ENCODE measurements around the gene DNASE1L3. TPM values are rescaled to one million over a fixed set of nuclear protein-coding genes. Genes with fewer than 3 reads are reported as not detected.
A peak's percentile ranks its signal among the peaks of the same experiment; 100 is the strongest.

The DNASE1L3 gene
- total and polyA plus RNA-seq, 2 of the 13 experiments (the other 11 are each of a cell fraction or from before 2014, with no cell fraction given) = 0.86 to 1.7 TPM

DNA sequence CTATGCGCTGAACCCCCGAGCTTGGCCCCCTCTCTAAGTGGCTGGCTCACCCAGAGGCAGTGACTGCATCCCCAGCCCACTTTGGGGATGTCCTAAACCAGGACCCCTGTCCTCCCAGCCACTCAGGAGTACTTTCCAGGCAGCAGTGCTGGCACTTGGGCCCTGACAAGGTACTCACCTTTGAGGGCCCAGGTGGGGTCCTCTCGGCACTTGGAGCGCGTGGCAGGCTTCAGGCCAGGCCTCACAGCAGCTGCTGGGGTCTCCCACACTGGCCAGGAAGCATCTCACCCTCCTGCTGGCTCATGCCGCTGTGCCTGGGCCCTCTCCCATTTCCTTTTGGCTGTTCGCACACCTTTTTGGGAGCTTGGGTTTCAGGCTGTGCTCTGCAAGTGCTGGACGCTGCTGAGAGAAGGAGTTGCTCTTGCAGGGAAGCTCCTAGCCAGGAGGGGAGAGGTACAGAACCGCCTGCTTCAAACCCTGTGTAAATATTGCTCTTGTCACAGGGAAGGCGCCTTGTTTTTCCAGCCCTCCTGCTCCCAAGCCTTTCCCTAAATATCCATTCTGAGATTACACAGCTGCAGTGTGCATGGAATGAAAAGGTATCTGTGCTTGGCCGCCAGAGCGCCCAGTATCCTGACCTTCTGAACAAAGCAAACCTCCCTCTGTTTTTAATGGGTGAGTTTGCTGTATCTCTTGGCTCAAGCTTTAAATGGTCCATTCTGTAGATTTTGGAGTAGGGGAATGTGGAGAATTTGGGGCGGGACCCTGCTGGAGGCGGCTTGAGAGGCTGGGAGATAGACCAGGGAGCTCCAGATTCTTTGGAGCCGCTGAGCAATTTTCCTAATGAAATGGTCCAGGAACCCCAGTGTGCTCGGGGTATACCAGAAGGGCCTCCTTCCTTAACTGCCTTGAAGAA, 45.6 kb downstream of the DNASE1L3 start (continued):
- TF ChIP-seq SALL1 (CRISPR knock-in tag; IDR thresholded peaks at IDR 0.05) (0 out of 2 replicates have a peak, but pooled peaks have one; percentile 9), HDAC2 (CRISPR knock-in tag; IDR thresholded peaks at IDR 0.05) (0 out of 2 replicates have a peak, but pooled peaks have one; percentile 14)
- TF ChIP-seq, protein P1, sequence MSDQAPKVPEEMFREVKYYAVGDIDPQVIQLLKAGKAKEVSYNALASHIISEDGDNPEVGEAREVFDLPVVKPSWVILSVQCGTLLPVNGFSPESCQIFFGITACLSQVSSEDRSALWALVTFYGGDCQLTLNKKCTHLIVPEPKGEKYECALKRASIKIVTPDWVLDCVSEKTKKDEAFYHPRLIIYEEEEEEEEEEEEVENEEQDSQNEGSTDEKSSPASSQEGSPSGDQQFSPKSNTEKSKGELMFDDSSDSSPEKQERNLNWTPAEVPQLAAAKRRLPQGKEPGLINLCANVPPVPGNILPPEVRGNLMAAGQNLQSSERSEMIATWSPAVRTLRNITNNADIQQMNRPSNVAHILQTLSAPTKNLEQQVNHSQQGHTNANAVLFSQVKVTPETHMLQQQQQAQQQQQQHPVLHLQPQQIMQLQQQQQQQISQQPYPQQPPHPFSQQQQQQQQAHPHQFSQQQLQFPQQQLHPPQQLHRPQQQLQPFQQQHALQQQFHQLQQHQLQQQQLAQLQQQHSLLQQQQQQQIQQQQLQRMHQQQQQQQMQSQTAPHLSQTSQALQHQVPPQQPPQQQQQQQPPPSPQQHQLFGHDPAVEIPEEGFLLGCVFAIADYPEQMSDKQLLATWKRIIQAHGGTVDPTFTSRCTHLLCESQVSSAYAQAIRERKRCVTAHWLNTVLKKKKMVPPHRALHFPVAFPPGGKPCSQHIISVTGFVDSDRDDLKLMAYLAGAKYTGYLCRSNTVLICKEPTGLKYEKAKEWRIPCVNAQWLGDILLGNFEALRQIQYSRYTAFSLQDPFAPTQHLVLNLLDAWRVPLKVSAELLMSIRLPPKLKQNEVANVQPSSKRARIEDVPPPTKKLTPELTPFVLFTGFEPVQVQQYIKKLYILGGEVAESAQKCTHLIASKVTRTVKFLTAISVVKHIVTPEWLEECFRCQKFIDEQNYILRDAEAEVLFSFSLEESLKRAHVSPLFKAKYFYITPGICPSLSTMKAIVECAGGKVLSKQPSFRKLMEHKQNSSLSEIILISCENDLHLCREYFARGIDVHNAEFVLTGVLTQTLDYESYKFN (CRISPR knock-in tag; conservative IDR thresholded peaks at IDR 0.05) = 0 out of 2 replicates have a peak, but pooled peaks have one; percentile 19

GRCh38 chr3:58164199-58164879, 46.4 kb downstream of the DNASE1L3 start:
- intact Hi-C loops (cut with micrococcal nuclease; ENCODE audit: unreplicated experiment) = no loop called here
- H3K9ac ChIP-seq (ENCODE audit: insufficient read depth, low read depth, low read length) = no peak overlapping the region
- DNase-seq (ENCODE audit: low spot score) = no peak
- 0 out of 4 replicates have a peak, but pooled peaks of 1 of the 2 experiments have one; percentile 22 for TF ChIP-seq POLR2A (IDR thresholded peaks at IDR 0.05; ENCODE audit: insufficient read depth in 1 of 2, low read depth in 2 of 2, low read length in 2 of 2)
- TF ChIP-seq HOXA3 (CRISPR knock-in tag; IDR thresholded peaks at IDR 0.05) = peak; percentile 62
- TF ChIP-seq, protein P2, sequence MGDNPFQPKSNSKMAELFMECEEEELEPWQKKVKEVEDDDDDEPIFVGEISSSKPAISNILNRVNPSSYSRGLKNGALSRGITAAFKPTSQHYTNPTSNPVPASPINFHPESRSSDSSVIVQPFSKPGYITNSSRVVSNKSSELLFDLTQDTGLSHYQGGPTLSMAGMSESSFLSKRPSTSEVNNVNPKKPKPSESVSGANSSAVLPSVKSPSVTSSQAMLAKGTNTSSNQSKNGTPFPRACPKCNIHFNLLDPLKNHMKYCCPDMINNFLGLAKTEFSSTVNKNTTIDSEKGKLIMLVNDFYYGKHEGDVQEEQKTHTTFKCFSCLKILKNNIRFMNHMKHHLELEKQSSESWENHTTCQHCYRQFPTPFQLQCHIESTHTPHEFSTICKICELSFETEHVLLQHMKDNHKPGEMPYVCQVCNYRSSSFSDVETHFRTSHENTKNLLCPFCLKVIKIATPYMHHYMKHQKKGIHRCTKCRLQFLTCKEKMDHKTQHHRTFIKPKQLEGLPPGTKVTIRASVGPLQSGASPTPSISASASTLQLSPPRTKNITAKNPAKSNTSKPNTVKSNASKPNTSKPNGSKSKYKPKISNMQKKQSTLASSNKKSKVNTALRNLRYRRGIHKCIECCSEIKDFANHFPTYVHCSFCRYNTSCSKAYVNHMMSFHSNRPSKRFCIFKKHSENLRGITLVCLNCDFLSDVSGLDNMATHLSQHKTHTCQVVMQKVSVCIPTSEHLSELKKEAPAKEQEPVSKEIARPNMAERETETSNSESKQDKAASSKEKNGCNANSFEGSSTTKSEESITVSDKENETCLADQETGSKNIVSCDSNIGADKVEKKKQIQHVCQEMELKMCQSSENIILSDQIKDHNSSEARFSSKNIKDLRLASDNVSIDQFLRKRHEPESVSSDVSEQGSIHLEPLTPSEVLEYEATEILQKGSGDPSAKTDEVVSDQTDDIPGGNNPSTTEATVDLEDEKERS (CRISPR knock-in tag; IDR thresholded peaks at IDR 0.05) = no peak
- peak; percentile 74 for TF ChIP-seq ZNF629 (CRISPR knock-in tag; conservative IDR thresholded peaks at IDR 0.05)
- 0 out of 2 replicates have a peak, but pooled peaks have one; percentile 6 for TF ChIP-seq HNF4A (CRISPR knock-in tag; IDR thresholded peaks at IDR 0.05)
- TF ChIP-seq ZNF253 (CRISPR knock-in tag; IDR thresholded peaks at IDR 0.05; ENCODE audit: borderline replicate concordance) = no peak
- TF ChIP-seq RFXANK (CRISPR knock-in tag; IDR thresholded peaks at IDR 0.05) = no peak
- TF ChIP-seq ZBTB7B (CRISPR knock-in tag; IDR thresholded peaks at IDR 0.05) = no peak
- peak; percentile 82; the same call in 1 of the 2 replicates for TF ChIP-seq HNRNPL (IDR thresholded peaks at IDR 0.05; ENCODE audit: low read depth, low read length)

More at GRCh38 chr3:58164199-58164879, 46.4 kb downstream of the DNASE1L3 start:
- no peak overlapping the region for H2AFZ ChIP-seq (ENCODE audit: low read length)
- H3K4me3 ChIP-seq (replicated peaks in 1 of 3; ENCODE audit: insufficient read depth in 1 of 3, low read depth in 2 of 3, low read length in 3 of 3) = no peak overlapping the region
- peak overlapping the region; percentile 42 for H3K27ac ChIP-seq (ENCODE audit: extremely low read length, insufficient read depth, low read length)
- peaks cover 70% of the 10 kb centered on the region for H3K4me1 ChIP-seq (ENCODE audit: insufficient read depth, low read length)
- 88% methylated on average over 7 of the region's 12 CpGs for WGBS (ENCODE audit: low lambda C conversion rate)
- in situ Hi-C loops (cut with HindIII; ENCODE audit: extremely low pct_ligation_motif_present, low pct_unique_long_range_greater_than_20kb) = no loop called here
- no peaks in the 10 kb centered on the region for H3K79me2 ChIP-seq (ENCODE audit: insufficient read depth, low read length)
- H3K4me2 ChIP-seq (ENCODE audit: low read depth, low read length) = no peak overlapping the region
- no peaks in the 10 kb centered on the region for H3K27me3 ChIP-seq (ENCODE audit: control insufficient read depth in 1 of 2, insufficient read depth in 2 of 2, low read length in 2 of 2)
- no TSS peak for BruUV-seq (replicated peaks)
- ChIA-PET POLR2A (interaction anchor here (1.7 kb wide), 1 partner anchor 11 kb away, joined by 6 read pairs; no protein-coding TSS in a partner anchor), CTCF (ENCODE audit: low intra/inter-chr PET ratio, low total read pairs) (no interaction called here)
- no peaks in the 10 kb centered on the region for H3K9me3 ChIP-seq (ENCODE audit: low read length)
- no peak for ATAC-seq
- peaks cover 37 to 62% of the 10 kb centered on the region in 2 experiments for H3K36me3 ChIP-seq (replicated peaks in 1 of 2; ENCODE audit: control insufficient read depth in 1 of 2, insufficient read depth in 2 of 2, low read length in 2 of 2)
- H4K20me1 ChIP-seq (ENCODE audit: insufficient read depth, low read length) = no peaks in the 10 kb centered on the region; the same call in 1 of the 2 replicates
- FAIRE-seq = no peak
